22Rv1 (cell line): ENCODE data around the gene AMOTL2.

Source experiments
- H3K27ac ChIP-seq: fragments of 450-650 bp; 2 replicates; pipeline ENCODE4 v1.5.1; 2017
- CTCF ChIP-seq: fragments of 450-650 bp; IDR thresholded peaks from 2 replicates; pipeline ENCODE4 v1.5.1; 2017; ENCODE audit warnings: mild to moderate bottlenecking
- ZFX ChIP-seq: fragments of 450-650 bp; IDR thresholded peaks from 2 replicates; pipeline ENCODE4 v1.6.1; 2017; ENCODE audit warnings: antibody characterized with exemption, borderline replicate concordance

Gene AMOTL2

GRCh38 chr3:134374791-134375581, 739 bp upstream of the AMOTL2 start:
- TF ChIP-seq ZFX (no peak), CTCF (no peak)
- peak overlapping the region; percentile 68 for H3K27ac ChIP-seq

- TF ChIP-seq ZFX, result no peak
- no peak for TF ChIP-seq CTCF
- peak overlapping the region; percentile 68 for H3K27ac ChIP-seq
These were observed 759 bp downstream of the AMOTL2 start for GRCh38 chr3:134373271-134374104.

- no peak for TF ChIP-seq ZFX
- no peak for TF ChIP-seq CTCF
- no peak overlapping the region for H3K27ac ChIP-seq
These were observed 1.6 kb downstream of the AMOTL2 start for GRCh38 chr3:134372396-134373270.

- no peak overlapping the region for H3K27ac ChIP-seq
- no peak for TF ChIP-seq ZFX
- TF ChIP-seq CTCF, result no peak
These were observed 2.5 kb downstream of the AMOTL2 start for GRCh38 chr3:134371542-134372324.

GRCh38 chr3:134370611-134371531, 3.4 kb downstream of the AMOTL2 start:
- TF ChIP-seq ZFX (no peak), CTCF (no peak)
- no peak overlapping the region for H3K27ac ChIP-seq
